ENCODE results near the gene NT5C1B. TPM values are rescaled to one million over a fixed set of nuclear protein-coding genes. Genes with fewer than 3 reads are reported as not detected.

The NT5C1B gene
- total and polyA plus RNA-seq, 4 donors = 0.02 to 0.63 TPM; not detected in 2

- peak overlapping the region in 1 of 2 donors; percentile 33 for H3K27ac ChIP-seq (ENCODE audit: low read depth in 1 of 2, low read length in 2 of 2)
- peaks cover 6 to 39% (median 33%) of the 10 kb centered on the region in 4 donors for H3K4me1 ChIP-seq (ENCODE audit: control insufficient read depth in 4 of 4, insufficient read depth in 4 of 4, low read length in 3 of 4)
- no peak for TF ChIP-seq NR2F2 (IDR thresholded peaks at IDR 0.05)
- no peaks in the 10 kb centered on the region for H3K27me3 ChIP-seq (ENCODE audit: control insufficient read depth in 4 of 4, insufficient read depth in 4 of 4, low read length in 3 of 4)
- no peak overlapping the region for H3K4me3 ChIP-seq (ENCODE audit: low read depth in 1 of 3, low read length in 3 of 3)
- WGBS = 45% methylated on average over 5 of the region's 5 CpGs
- no peak overlapping the region for H3K9ac ChIP-seq (ENCODE audit: low read depth in 1 of 2, low read length in 2 of 2)
- no peak for DNase-seq (ENCODE audit: low spot score)
- no peaks in the 10 kb centered on the region for H3K36me3 ChIP-seq (ENCODE audit: control insufficient read depth in 4 of 4, insufficient read depth in 3 of 4, low read depth in 1 of 4, low read length in 3 of 4)
- no peaks in the 10 kb centered on the region for H3K9me3 ChIP-seq (ENCODE audit: control insufficient read depth in 4 of 4, low read length in 3 of 4)
Observed at GRCh38 chr2:18597618-18598017, 8.2 kb upstream of the NT5C1B start.

GRCh38 chr2:18596993-18597392, 7.6 kb upstream of the NT5C1B start:
- Histone ChIP-seq H3K9me3 (ENCODE audit: control insufficient read depth in 4 of 4, low read length in 3 of 4) (no peaks in the 10 kb centered on the region), H3K9ac (ENCODE audit: low read depth in 1 of 2, low read length in 2 of 2) (no peak overlapping the region), H3K27me3 (ENCODE audit: control insufficient read depth in 4 of 4, insufficient read depth in 4 of 4, low read length in 3 of 4) (no peaks in the 10 kb centered on the region), H3K36me3 (ENCODE audit: control insufficient read depth in 4 of 4, insufficient read depth in 3 of 4, low read depth in 1 of 4, low read length in 3 of 4) (no peaks in the 10 kb centered on the region), H3K27ac (ENCODE audit: low read depth in 1 of 2, low read length in 2 of 2) (peak overlapping the region in 1 of 2 donors; percentile 33), H3K4me1 (ENCODE audit: control insufficient read depth in 4 of 4, insufficient read depth in 4 of 4, low read length in 3 of 4) (peaks cover 6 to 39% (median 33%) of the 10 kb centered on the region in 4 donors), H3K4me3 (ENCODE audit: low read depth in 1 of 3, low read length in 3 of 3) (no peak overlapping the region)
- DNase-seq (ENCODE audit: low spot score) = no peak
- 38% methylated on average over 3 of the region's 3 CpGs for WGBS
- TF ChIP-seq SP1 (IDR thresholded peaks at IDR 0.05) = peak; percentile 91
- peak; percentile 25 for TF ChIP-seq NR2F2 (IDR thresholded peaks at IDR 0.05)
- TF ChIP-seq ATF3 (IDR thresholded peaks at IDR 0.05) = peak; percentile 75
- peak; percentile 47 to 64 for TF ChIP-seq RAD21 (IDR thresholded peaks at IDR 0.05)
- no peak for TF ChIP-seq TAF1 (conservative IDR thresholded peaks at IDR 0.05)
- peak; percentile 24 for TF ChIP-seq REST (IDR thresholded peaks at IDR 0.05)
- peak; percentile 58 for TF ChIP-seq ZBTB33 (IDR thresholded peaks at IDR 0.05)
- no peak for TF ChIP-seq FOXA2 (IDR thresholded peaks at IDR 0.05)
- TF ChIP-seq MAX (IDR thresholded peaks at IDR 0.05) = peak; percentile 85
- TF ChIP-seq FOXA1 (IDR thresholded peaks at IDR 0.05) = peak; percentile 57
- TF ChIP-seq YY1 (IDR thresholded peaks at IDR 0.05) = peak; percentile 53
- TF ChIP-seq RXRA (IDR thresholded peaks at IDR 0.05) = peak; percentile 91 to 92
- TF ChIP-seq HNF4G (IDR thresholded peaks at IDR 0.05) = peak; percentile 36
- TF ChIP-seq JUND (IDR thresholded peaks at IDR 0.05) = peak; percentile 60 to 84
- peak in 1 of 2 donors; percentile 60 for TF ChIP-seq GABPA (IDR thresholded peaks at IDR 0.05 in 1 of 2, conservative IDR thresholded peaks at IDR 0.05 in 1 of 2)
- no peak for TF ChIP-seq CTCF (IDR thresholded peaks at IDR 0.05; ENCODE audit: low read depth, low read length, missing input control)
- peak; percentile 78 to 85 for TF ChIP-seq HNF4A (conservative IDR thresholded peaks at IDR 0.05)
- TF ChIP-seq EGR1 (IDR thresholded peaks at IDR 0.05; ENCODE audit: low read depth in 2 of 2) = peak in 1 of 2 donors; percentile 69
